Transverse colon (tissue), 4 donors: ENCODE data around the gene SERINC1.

ENCODE experiments used
- CTCF ChIP-seq, 5 experiments: fragments of 200-600 bp in 3 of 5; fragments of 450-650 bp in 2 of 5; sonication (generic) in 3 of 5; IDR thresholded peaks; 1 replicate in 2 of 5; 2 replicates in 3 of 5; pipeline ENCODE4 v1.5.1; 2016 to 2017; ENCODE audit warnings: antibody characterized with exemption in 5 of 5, inconsistent platforms in 3 of 5, mild to moderate bottlenecking in 2 of 5, moderate library complexity in 1 of 5
- EP300 ChIP-seq: sonication (generic); formaldehyde crosslinking; IDR thresholded peaks from one replicate; pipeline ENCODE4 v1.6.1; 2017; ENCODE audit warnings: antibody characterized with exemption, low read depth
- POLR2AphosphoS5 ChIP-seq, 3 donors: sonication (generic); formaldehyde crosslinking; IDR thresholded peaks; one replicate each; pipeline ENCODE4 v1.6.1; 2016; ENCODE audit warnings: antibody characterized with exemption in 3 of 3

DNA sequence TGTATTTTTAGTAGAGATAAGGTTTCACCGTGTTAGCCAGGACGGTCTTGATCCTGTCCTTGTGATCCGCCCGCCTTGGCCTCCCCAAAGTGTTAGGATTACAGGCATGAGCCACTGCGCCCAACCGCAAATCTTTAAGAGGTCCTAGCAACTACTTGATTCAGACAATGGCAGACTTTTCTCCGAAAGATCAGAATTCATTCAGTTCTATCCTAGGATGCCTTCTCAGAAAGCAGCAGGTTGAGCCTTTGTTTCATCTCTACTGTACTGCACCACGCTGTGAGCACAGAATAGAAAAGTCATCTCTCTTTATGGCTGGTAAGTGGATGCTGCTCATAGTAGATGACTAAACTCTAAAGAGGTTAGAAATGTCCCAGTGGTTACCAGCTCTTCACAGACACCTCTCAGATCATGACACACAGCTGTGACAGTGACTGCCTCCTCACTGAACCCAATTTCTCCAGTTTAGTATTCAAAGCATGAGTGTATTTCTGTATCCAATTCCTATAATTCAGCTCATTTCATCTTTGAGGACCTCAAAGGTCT lies 78.2 kb downstream of the SERINC1 start:
- TF ChIP-seq CTCF (IDR thresholded peaks at IDR 0.05) (no peak), POLR2AphosphoS5 (IDR thresholded peaks at IDR 0.05) (no peak), EP300 (no peak)
